Liver (tissue), 3 donors: ENCODE measurements around the gene KRT85.

Experiments
- EGR1 ChIP-seq, 2 donors: IDR thresholded peaks; 2 replicates each; pipeline ENCODE4 v1.6.1; 2016 to 2018; ENCODE audit warnings: antibody characterized with exemption in 2 of 2, low read depth in 2 of 2
- FOXA1 ChIP-seq: IDR thresholded peaks from 2 replicates; pipeline ENCODE4 v1.6.1; 2016; ENCODE audit warnings: antibody characterized with exemption
- RXRA ChIP-seq, 2 donors: IDR thresholded peaks; 2 replicates each; pipeline ENCODE4 v1.6.1; 2017 to 2018; ENCODE audit warnings: antibody characterized with exemption in 2 of 2, mild to moderate bottlenecking in 1 of 2
- TAF1 ChIP-seq: conservative IDR thresholded peaks from 2 replicates; pipeline ENCODE4 v1.6.1; 2016; ENCODE audit warnings: antibody characterized with exemption, mild to moderate bottlenecking
- TF ChIP-seq, protein P1 (sequence below): IDR thresholded peaks from 2 replicates; pipeline ENCODE4 v1.6.1; 2016; ENCODE audit warnings: antibody characterized with exemption
- TF ChIP-seq, protein P2 (sequence below): fragments of 150-350 bp; IDR thresholded peaks from 2 replicates; pipeline ENCODE4 v1.5.1; 2017; ENCODE audit warnings: improper control_type of control experiment, low read depth, low read length; ENCODE audit not compliant: missing input control
- TF ChIP-seq, protein P3 (sequence below): IDR thresholded peaks from 2 replicates; pipeline ENCODE4 v1.6.1; 2016; ENCODE audit warnings: antibody characterized with exemption
- donor health status: healthy.
- donor health status: healthy.

DNA sequence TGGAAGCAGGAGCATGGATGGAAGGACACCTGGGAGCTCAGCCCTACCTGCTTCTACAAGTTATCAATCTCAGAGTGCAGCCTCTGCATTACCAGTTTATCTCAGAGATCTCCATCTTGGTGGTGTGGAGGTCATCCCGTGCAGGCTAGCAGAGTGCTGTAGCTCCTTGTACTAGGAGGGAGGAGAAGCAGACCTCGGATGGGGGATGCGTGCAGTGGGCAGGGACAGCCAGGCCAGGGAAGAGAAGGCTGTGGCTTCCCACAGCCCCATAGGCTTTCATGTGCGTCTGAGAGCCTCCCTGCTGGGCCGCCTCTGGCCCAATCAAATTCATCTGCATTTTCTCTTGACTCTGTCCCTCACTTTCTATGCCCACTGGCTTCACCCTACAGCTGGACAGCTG lies 47.7 kb upstream of the KRT85 start:
- TF ChIP-seq, protein P1, sequence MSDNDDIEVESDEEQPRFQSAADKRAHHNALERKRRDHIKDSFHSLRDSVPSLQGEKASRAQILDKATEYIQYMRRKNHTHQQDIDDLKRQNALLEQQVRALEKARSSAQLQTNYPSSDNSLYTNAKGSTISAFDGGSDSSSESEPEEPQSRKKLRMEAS: no peak
- TF ChIP-seq, protein P2, sequence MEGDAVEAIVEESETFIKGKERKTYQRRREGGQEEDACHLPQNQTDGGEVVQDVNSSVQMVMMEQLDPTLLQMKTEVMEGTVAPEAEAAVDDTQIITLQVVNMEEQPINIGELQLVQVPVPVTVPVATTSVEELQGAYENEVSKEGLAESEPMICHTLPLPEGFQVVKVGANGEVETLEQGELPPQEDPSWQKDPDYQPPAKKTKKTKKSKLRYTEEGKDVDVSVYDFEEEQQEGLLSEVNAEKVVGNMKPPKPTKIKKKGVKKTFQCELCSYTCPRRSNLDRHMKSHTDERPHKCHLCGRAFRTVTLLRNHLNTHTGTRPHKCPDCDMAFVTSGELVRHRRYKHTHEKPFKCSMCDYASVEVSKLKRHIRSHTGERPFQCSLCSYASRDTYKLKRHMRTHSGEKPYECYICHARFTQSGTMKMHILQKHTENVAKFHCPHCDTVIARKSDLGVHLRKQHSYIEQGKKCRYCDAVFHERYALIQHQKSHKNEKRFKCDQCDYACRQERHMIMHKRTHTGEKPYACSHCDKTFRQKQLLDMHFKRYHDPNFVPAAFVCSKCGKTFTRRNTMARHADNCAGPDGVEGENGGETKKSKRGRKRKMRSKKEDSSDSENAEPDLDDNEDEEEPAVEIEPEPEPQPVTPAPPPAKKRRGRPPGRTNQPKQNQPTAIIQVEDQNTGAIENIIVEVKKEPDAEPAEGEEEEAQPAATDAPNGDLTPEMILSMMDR: no peak
- no peak for TF ChIP-seq FOXA1
- no peak for TF ChIP-seq RXRA (IDR thresholded peaks at IDR 0.05)
- TF ChIP-seq TAF1: no peak
- TF ChIP-seq, protein P3, sequence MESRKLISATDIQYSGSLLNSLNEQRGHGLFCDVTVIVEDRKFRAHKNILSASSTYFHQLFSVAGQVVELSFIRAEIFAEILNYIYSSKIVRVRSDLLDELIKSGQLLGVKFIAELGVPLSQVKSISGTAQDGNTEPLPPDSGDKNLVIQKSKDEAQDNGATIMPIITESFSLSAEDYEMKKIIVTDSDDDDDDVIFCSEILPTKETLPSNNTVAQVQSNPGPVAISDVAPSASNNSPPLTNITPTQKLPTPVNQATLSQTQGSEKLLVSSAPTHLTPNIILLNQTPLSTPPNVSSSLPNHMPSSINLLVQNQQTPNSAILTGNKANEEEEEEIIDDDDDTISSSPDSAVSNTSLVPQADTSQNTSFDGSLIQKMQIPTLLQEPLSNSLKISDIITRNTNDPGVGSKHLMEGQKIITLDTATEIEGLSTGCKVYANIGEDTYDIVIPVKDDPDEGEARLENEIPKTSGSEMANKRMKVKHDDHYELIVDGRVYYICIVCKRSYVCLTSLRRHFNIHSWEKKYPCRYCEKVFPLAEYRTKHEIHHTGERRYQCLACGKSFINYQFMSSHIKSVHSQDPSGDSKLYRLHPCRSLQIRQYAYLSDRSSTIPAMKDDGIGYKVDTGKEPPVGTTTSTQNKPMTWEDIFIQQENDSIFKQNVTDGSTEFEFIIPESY: no peak
- TF ChIP-seq EGR1 (IDR thresholded peaks at IDR 0.05; ENCODE audit: low read depth in 2 of 2): no peak
